Mucosa of stomach (tissue), 1 donor: Measurements from ENCODE around the gene BHMT2.

ENCODE experiments used
- H3K27me3 ChIP-seq: one replicate; pipeline ENCODE4 v1.7.0; 2013; ENCODE audit warnings: mild to moderate bottlenecking, low read length; ENCODE audit not compliant: control insufficient read depth, insufficient read depth
- H3K36me3 ChIP-seq: one replicate; pipeline ENCODE4 v1.7.0; 2013; ENCODE audit warnings: low read length; ENCODE audit not compliant: control insufficient read depth, insufficient read depth
- H3K4me1 ChIP-seq: one replicate; pipeline ENCODE4 v1.7.0; 2013; ENCODE audit warnings: mild to moderate bottlenecking, low read length; ENCODE audit not compliant: control insufficient read depth, insufficient read depth
- H3K4me3 ChIP-seq: one replicate; pipeline ENCODE4 v1.7.0; 2013; ENCODE audit warnings: low read length
- H3K9ac ChIP-seq: one replicate; pipeline ENCODE4 v1.7.0; 2013; ENCODE audit warnings: mild to moderate bottlenecking, low read length, moderate library complexity
- H3K9me3 ChIP-seq: one replicate; pipeline ENCODE4 v1.7.0; 2013; ENCODE audit warnings: mild to moderate bottlenecking, low read length, moderate library complexity; ENCODE audit not compliant: control insufficient read depth
- donor health status: Pancreatic carcinoma.

Gene BHMT2

GRCh38 chr5:79075646-79076426 lies 6.3 kb downstream of the BHMT2 start:
- no peaks in the 10 kb centered on the region for H3K36me3 ChIP-seq
- H3K9ac ChIP-seq: no peak overlapping the region
- H3K4me1 ChIP-seq: no peaks in the 10 kb centered on the region
- no peak overlapping the region for H3K4me3 ChIP-seq
- H3K9me3 ChIP-seq: peaks cover 4% of the 10 kb centered on the region
- no peaks in the 10 kb centered on the region for H3K27me3 ChIP-seq

DNA sequence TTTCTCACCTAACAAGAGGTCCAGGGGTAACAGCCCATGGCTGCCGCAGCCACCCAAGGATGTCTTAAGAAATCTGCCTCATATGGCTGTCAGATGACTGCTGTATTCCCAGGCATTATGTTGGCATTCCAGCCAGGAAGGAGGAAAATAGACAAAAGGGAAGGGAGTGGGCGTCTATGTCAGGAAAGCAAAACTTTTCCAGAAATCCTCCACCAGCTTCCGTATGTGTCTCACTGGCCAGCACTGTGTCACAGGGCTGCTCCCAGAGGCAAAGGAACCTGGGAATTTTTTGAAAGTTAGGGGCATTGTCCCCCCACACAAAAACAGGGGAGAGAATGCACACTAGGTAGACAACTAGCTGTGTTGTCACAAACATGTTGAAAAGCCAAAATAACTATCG lies 7.3 kb downstream of the BHMT2 start:
- Histone ChIP-seq H3K9ac (no peak overlapping the region), H3K36me3 (no peaks in the 10 kb centered on the region), H3K27me3 (no peaks in the 10 kb centered on the region), H3K4me1 (no peaks in the 10 kb centered on the region), H3K9me3 (peaks cover 4% of the 10 kb centered on the region), H3K4me3 (no peak overlapping the region)

DNA sequence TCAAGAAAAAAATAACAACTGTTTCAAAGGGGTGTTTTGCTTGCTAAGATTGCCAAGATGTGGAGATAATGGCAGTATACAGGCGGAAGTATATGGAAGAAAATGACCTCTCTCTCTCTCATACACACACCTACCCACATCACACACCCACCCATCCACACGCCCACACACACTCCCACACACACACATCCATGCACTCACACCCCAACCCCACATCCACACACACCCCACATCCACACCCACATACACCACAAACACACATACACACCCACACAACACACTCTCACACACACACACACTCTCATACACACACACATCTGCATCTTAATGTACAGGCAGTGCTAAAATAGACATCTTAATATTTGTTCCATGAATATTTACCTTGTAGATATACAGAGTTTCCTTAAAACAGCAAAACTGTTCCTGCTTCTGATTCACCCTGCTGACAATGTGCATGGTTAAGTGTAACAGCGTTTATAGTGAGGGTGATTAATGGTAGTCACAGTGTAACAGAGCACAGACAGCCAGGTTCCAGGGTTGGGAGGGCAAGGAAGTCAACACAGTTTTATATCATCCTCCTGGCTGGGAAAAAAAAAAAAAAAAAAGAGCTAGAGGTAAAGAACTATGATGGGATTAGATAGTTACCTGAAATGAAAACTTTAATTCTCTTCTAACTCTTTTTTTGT lies 8.3 kb downstream of the BHMT2 start:
- Histone ChIP-seq H3K9ac (no peak overlapping the region), H3K4me1 (no peaks in the 10 kb centered on the region), H3K4me3 (no peak overlapping the region), H3K36me3 (no peaks in the 10 kb centered on the region), H3K9me3 (peaks cover 4% of the 10 kb centered on the region), H3K27me3 (no peaks in the 10 kb centered on the region)

GRCh38 chr5:79080804-79081203 lies 11.2 kb downstream of the BHMT2 start:
- Histone ChIP-seq H3K4me1 (no peaks in the 10 kb centered on the region), H3K36me3 (no peaks in the 10 kb centered on the region), H3K9ac (no peak overlapping the region), H3K9me3 (no peaks in the 10 kb centered on the region), H3K27me3 (no peaks in the 10 kb centered on the region), H3K4me3 (no peak overlapping the region)

DNA sequence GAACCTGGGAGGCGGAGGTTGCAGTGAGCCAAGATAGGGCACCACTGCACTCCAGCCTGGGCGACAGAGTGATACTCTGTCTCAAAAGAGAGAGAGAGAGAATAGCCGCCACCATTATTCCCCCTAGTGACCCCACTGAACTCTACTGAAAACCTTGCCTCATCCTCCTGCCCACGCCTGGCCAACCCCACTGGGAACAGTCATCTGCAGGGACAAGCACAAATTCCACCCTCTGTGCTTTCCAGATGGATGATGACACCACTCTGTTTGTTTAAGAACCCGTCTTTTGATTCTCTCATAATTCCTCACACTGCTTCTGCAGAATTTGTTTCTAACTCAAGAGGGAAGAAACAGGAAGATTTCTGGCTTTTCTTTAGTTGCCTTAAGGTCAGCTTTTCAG lies 12.2 kb downstream of the BHMT2 start:
- no peaks in the 10 kb centered on the region for H3K36me3 ChIP-seq
- H3K9ac ChIP-seq: no peak overlapping the region
- no peak overlapping the region for H3K4me3 ChIP-seq
- H3K4me1 ChIP-seq: no peaks in the 10 kb centered on the region
- no peaks in the 10 kb centered on the region for H3K9me3 ChIP-seq
- no peaks in the 10 kb centered on the region for H3K27me3 ChIP-seq

DNA sequence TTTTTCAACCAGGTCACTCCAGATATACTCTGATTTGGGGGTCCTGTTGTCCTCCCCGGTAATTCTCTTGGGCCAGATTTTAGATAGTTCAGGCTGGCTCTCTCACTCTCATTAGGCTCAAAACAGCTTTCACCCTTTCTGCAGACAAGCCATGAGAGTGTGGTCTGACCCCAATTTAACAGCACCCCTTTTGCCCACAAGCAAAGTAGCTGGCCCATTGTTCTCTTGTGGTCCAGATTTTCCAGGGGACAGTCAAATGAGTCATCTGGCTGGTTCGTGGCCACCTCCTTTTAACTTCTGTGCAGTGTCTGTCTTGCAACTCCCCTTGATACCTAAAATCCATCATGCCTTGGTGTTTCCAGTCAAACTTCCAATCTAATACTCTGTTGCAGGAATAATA lies 16.5 kb downstream of the BHMT2 start:
- H3K4me1 ChIP-seq: no peaks in the 10 kb centered on the region
- no peak overlapping the region for H3K9ac ChIP-seq
- H3K4me3 ChIP-seq: no peak overlapping the region

GRCh38 chr5:79088507-79088906 lies 18.9 kb downstream of the BHMT2 start:
- Histone ChIP-seq H3K36me3 (no peaks in the 10 kb centered on the region), H3K9me3 (no peaks in the 10 kb centered on the region), H3K4me1 (no peaks in the 10 kb centered on the region), H3K27me3 (no peaks in the 10 kb centered on the region), H3K9ac (no peak overlapping the region), H3K4me3 (no peak overlapping the region)

More for the DNA sequence above, 16.5 kb downstream of the BHMT2 start:
- H3K9me3 ChIP-seq: no peaks in the 10 kb centered on the region
- no peaks in the 10 kb centered on the region for H3K36me3 ChIP-seq
- no peaks in the 10 kb centered on the region for H3K27me3 ChIP-seq

DNA sequence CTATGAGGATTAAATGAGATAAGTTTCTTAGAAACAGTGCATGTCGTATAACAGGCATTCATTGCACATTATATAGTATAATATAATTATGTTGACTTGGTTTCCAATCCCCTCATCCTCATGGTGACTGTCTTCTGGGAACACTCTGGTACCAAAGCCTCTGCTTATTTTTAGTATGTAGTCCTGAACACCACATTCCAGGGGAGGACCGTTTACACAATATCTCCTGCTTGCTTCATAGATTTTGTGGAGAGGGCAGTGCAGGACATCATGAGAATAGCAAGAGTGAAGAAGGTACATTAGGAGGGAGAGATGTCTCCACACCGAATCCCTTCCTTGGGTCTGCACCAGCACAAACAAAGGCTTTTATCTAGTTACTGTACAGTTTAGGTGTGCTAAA lies 21.5 kb downstream of the BHMT2 start:
- H3K9ac ChIP-seq: no peak overlapping the region
- no peaks in the 10 kb centered on the region for H3K4me1 ChIP-seq
- no peak overlapping the region for H3K4me3 ChIP-seq
- no peaks in the 10 kb centered on the region for H3K36me3 ChIP-seq
- no peaks in the 10 kb centered on the region for H3K9me3 ChIP-seq
- H3K27me3 ChIP-seq: no peaks in the 10 kb centered on the region

- H3K9ac ChIP-seq: no peak overlapping the region
Observed at GRCh38 chr5:79093762-79094161, 24.2 kb downstream of the BHMT2 start.

DNA sequence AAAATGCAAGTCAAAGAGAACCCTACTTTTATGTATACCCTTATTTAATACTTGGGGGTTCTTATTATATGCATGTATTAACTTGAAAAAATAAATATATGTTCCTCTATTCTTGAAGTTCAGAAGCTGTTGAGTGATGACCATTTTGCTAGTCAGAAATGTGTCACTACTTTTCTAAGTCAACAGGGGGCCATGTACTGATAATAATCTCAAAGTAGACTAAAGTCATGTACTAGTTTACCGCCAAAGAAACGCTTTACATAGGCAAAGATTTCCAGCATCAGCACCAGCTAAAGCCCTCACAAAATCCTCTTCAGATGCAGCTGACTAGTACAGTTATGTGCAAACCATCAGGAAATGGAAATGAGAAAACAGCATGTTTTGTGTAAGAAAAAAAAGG lies 36.3 kb downstream of the BHMT2 start:
- no peaks in the 10 kb centered on the region for H3K27me3 ChIP-seq
- H3K4me3 ChIP-seq: no peak overlapping the region
- no peaks in the 10 kb centered on the region for H3K36me3 ChIP-seq
- no peaks in the 10 kb centered on the region for H3K9me3 ChIP-seq
- H3K9ac ChIP-seq: no peak overlapping the region
- no peaks in the 10 kb centered on the region for H3K4me1 ChIP-seq

More at GRCh38 chr5:79093762-79094161, 24.2 kb downstream of the BHMT2 start:
- no peaks in the 10 kb centered on the region for H3K9me3 ChIP-seq
- no peak overlapping the region for H3K4me3 ChIP-seq
- H3K27me3 ChIP-seq: no peaks in the 10 kb centered on the region
- H3K4me1 ChIP-seq: no peaks in the 10 kb centered on the region
- no peaks in the 10 kb centered on the region for H3K36me3 ChIP-seq

DNA sequence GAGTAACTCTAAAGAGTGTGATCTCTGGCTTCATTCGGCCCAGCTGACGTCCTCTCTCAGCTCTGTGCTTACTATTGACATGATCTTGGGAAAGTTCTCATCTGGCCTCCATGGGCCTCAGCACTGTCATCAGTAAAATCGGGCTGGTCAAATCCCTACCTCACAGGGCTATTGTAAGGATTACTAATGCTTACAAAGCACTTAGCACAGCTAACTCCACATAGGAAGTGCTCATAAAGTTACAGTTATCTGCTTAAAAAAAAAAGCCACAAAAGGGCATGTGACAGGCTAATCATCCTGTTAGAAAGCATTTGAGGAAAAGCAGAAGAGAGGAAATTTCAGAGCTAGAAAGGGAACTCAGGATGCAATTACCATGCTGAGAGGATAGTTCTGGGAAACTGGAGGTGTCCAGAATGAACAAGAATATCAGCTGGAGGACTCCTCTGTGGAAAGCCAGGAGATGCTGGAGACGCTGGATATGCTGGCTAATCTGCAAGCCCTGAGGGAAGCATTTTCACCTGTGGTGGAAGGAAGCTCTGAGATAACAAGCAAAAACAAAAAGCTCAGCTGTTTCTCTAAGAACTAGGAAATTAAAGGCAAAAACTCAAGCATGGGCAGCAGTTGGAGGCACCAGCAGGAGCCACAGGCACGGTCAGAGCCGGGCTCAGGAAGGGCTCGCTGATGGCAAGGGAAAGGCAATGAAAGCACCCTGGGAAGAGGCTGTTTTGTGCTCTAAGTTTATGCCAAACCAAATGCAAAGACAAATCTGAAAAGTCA lies 37.6 kb downstream of the BHMT2 start:
- Histone ChIP-seq H3K36me3 (no peaks in the 10 kb centered on the region), H3K4me3 (no peak overlapping the region), H3K4me1 (peaks cover 11% of the 10 kb centered on the region), H3K27me3 (peaks cover 12% of the 10 kb centered on the region), H3K9ac (no peak overlapping the region), H3K9me3 (no peaks in the 10 kb centered on the region)

DNA sequence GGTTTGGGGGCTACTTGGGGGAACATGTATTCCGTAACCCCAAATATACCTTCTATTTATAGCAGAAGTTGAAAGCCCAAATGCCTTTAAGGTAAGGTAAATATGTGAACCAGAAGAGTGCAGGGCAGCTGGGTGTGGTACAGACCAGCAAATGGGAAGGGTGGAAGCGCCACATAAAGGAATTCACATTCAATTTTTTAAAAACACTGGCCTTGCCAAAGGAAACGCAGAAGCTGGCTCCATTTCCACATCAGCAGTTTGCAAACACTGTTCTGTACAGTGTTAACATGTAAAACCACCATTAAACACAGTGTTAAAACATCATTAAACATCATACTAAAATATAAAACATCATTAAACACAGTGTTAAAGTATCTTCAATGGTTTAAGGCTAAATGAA lies 38.5 kb downstream of the BHMT2 start:
- H3K27me3 ChIP-seq: peaks cover 21% of the 10 kb centered on the region
- H3K9me3 ChIP-seq: no peaks in the 10 kb centered on the region
- no peaks in the 10 kb centered on the region for H3K36me3 ChIP-seq
- no peak overlapping the region for H3K4me3 ChIP-seq
- H3K9ac ChIP-seq: no peak overlapping the region
- peaks cover 13% of the 10 kb centered on the region for H3K4me1 ChIP-seq
